Upper lobe of left lung (tissue), 6 donors: Measurements from ENCODE around the gene MYO3A. TPM values are rescaled to one million over a fixed set of nuclear protein-coding genes. Genes with fewer than 3 reads are reported as not detected.

Experiments
- ATAC-seq, 2 donors: fragments of 200-7000 bp; cut with Tn5 transposase; one replicate each; pipeline ENCODE4 v1.9.1; 2022; ENCODE audit warnings: mild to moderate bottlenecking in 2 of 2, moderate library complexity in 2 of 2; ENCODE audit not compliant: low FRiP score in 2 of 2
- DNase-seq, 2 donors: peaks; one replicate each; pipeline ENCODE4 v3.0.0-alpha.2; 2019 to 2020
- H3K27ac ChIP-seq, 4 donors: fragments of 200-600 bp; sonication (generic); one replicate each; pipeline ENCODE4 v1.5.1; 2016 to 2019
- H3K27me3 ChIP-seq, 4 donors: fragments of 200-600 bp; sonication (generic); one replicate each; pipeline ENCODE4 v1.5.1; 2017 to 2019
- H3K36me3 ChIP-seq, 4 donors: fragments of 200-600 bp; sonication (generic); one replicate each; pipeline ENCODE4 v1.5.1; 2016 to 2019
- H3K4me1 ChIP-seq, 4 donors: fragments of 200-600 bp; sonication (generic); one replicate each; pipeline ENCODE4 v1.5.1; 2018 to 2019
- H3K4me3 ChIP-seq, 4 donors: fragments of 200-600 bp; sonication (generic); one replicate each; pipeline ENCODE4 v1.5.1; 2017 to 2019; ENCODE audit warnings: mild to moderate bottlenecking in 2 of 4, moderate library complexity in 1 of 4
- H3K9me3 ChIP-seq, 4 donors: fragments of 200-600 bp; sonication (generic); one replicate each; pipeline ENCODE4 v1.5.1; 2018 to 2019
- EP300 ChIP-seq, 4 donors: sonication (generic); formaldehyde crosslinking; IDR thresholded peaks; one replicate each; pipeline ENCODE4 v1.5.1; 2017; ENCODE audit warnings: antibody characterized with exemption in 4 of 4, control low read depth in 2 of 4
- POLR2A ChIP-seq, 4 donors: fragments of 450-650 bp; IDR thresholded peaks; one replicate each; pipeline ENCODE4 v1.5.1; 2016 to 2017; ENCODE audit warnings: antibody characterized with exemption in 4 of 4, mild to moderate bottlenecking in 2 of 4
- POLR2AphosphoS5 ChIP-seq, 2 donors: sonication (generic); formaldehyde crosslinking; IDR thresholded peaks; one replicate each; pipeline ENCODE4 v1.5.1; 2017; ENCODE audit warnings: antibody characterized with exemption in 2 of 2
- WGBS, 2 donors: methylation state at CpG; one replicate each; pipeline ENCODE4 v1.1.5; 2017 to 2018; 5-methylcytosine and 5-hydroxymethylcytosine counted together
- total RNA-seq, 6 donors: library from RNA; depleted of rRNA in 4 of 6; stranded (reverse); fragments of >200 nt in 4 of 6; gene quantifications; one replicate each; pipeline versions ENCODE4 v1.1.0 to v1.2.1, GENCODE V29; 2016 to 2021
- TF ChIP-seq, protein P1 (sequence below), 6 experiments: fragments of 450-650 bp in 4 of 6; fragments of 200-600 bp in 2 of 6; sonication (generic) in 2 of 6; IDR thresholded peaks; one replicate each; pipeline ENCODE4 v1.5.1; 2016 to 2019; ENCODE audit warnings: antibody characterized with exemption in 6 of 6
- donor health status: DM: no; HTN: no; CAD: no; lungs with moderate emphysema.
- donor health status: DM: no; HTN: yes; CAD: no; lungs with severe emphysema.

Gene MYO3A, protein sequence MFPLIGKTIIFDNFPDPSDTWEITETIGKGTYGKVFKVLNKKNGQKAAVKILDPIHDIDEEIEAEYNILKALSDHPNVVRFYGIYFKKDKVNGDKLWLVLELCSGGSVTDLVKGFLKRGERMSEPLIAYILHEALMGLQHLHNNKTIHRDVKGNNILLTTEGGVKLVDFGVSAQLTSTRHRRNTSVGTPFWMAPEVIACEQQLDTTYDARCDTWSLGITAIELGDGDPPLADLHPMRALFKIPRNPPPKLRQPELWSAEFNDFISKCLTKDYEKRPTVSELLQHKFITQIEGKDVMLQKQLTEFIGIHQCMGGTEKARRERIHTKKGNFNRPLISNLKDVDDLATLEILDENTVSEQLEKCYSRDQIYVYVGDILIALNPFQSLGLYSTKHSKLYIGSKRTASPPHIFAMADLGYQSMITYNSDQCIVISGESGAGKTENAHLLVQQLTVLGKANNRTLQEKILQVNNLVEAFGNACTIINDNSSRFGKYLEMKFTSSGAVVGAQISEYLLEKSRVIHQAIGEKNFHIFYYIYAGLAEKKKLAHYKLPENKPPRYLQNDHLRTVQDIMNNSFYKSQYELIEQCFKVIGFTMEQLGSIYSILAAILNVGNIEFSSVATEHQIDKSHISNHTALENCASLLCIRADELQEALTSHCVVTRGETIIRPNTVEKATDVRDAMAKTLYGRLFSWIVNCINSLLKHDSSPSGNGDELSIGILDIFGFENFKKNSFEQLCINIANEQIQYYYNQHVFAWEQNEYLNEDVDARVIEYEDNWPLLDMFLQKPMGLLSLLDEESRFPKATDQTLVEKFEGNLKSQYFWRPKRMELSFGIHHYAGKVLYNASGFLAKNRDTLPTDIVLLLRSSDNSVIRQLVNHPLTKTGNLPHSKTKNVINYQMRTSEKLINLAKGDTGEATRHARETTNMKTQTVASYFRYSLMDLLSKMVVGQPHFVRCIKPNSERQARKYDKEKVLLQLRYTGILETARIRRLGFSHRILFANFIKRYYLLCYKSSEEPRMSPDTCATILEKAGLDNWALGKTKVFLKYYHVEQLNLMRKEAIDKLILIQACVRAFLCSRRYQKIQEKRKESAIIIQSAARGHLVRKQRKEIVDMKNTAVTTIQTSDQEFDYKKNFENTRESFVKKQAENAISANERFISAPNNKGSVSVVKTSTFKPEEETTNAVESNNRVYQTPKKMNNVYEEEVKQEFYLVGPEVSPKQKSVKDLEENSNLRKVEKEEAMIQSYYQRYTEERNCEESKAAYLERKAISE (N-terminal part only)
- under 1 TPM in 3 of 6 donors, not detected in 3; 0.15 to 0.49 (median 0.47) TPM for total RNA-seq

DNA sequence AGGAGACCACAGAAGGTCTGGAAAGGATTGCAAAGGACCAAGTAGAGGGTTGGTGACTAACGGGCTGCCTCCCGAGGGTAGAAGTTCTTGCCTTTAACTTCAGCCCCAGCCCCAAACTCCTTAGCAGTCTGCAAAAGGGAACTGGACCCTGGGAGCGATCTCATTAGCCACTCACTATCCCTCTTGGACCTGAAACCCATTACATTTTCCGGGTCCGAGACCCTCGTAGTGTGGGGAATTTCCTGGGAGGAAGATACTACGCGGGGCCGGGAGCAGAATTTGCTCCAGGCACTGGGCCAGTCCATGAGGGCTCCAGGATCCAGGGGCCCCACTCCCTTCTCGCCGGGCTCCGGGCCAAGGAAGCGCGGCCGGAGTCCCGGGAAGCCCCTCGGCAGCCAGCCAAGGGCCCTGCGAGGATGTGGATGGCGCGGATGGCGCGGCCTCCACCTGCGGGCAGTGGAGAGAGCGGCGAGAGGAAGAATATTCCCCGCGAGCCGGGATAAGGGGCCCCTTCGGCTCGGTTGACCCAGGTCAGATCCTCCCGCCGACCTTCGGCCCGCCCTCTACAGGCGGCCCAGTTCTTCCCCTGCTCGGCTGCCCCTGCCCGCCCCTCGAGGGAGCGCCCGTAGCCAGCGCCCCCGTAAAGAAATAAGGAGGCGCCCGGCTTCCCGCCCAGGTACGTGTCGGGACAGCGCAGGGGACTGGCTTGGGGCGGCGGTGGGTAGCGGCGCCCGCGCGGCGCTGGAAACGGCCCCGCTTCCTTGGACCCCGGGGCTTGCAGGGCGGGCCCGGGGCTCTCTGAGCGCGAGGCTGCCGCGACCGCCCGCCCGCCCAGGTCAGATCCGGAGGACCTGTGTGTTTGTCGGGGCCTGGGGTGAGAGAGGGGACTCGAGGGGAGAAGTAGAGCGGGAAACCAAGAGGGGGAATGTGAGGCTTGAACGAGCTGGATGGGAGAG lies at the start of gene MYO3A:
Gene MYO3A, plus strand, starts transcription at position 577 of the 956 bp plus-strand sequence. CDS start 17,882 bp downstream, outside the sequence.
- 10 to 12% methylated on average over 21 to 59 of the region's 73 CpGs for WGBS, 2 donors
- DNase-seq (peak in 1 of 2 donors; percentile 79), ATAC-seq (peak; percentile 11 to 52)
- peaks cover 0 to 10% (median 3%) of the 10 kb centered on the region in 4 donors for H3K27me3 ChIP-seq
- H3K9me3 ChIP-seq = peaks cover 0 to 2% (median 0%) of the 10 kb centered on the region in 4 donors
- TF ChIP-seq POLR2A (IDR thresholded peaks at IDR 0.05) = no peak
- TF ChIP-seq POLR2AphosphoS5 (IDR thresholded peaks at IDR 0.05) = no peak
- no peak for TF ChIP-seq EP300 (IDR thresholded peaks at IDR 0.05)
- TF ChIP-seq, protein P1, sequence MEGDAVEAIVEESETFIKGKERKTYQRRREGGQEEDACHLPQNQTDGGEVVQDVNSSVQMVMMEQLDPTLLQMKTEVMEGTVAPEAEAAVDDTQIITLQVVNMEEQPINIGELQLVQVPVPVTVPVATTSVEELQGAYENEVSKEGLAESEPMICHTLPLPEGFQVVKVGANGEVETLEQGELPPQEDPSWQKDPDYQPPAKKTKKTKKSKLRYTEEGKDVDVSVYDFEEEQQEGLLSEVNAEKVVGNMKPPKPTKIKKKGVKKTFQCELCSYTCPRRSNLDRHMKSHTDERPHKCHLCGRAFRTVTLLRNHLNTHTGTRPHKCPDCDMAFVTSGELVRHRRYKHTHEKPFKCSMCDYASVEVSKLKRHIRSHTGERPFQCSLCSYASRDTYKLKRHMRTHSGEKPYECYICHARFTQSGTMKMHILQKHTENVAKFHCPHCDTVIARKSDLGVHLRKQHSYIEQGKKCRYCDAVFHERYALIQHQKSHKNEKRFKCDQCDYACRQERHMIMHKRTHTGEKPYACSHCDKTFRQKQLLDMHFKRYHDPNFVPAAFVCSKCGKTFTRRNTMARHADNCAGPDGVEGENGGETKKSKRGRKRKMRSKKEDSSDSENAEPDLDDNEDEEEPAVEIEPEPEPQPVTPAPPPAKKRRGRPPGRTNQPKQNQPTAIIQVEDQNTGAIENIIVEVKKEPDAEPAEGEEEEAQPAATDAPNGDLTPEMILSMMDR (IDR thresholded peaks at IDR 0.05) = no peak
- H3K4me3 ChIP-seq = peak within 1 kb of the TSS in 3 of 4 donors; percentile 30 to 50 (median 43)
- no peaks in the 10 kb centered on the region for H3K36me3 ChIP-seq
- no peak within 1 kb of the TSS for H3K27ac ChIP-seq
- peaks cover 0 to 17% (median 4%) of the 10 kb centered on the region in 4 donors for H3K4me1 ChIP-seq

DNA sequence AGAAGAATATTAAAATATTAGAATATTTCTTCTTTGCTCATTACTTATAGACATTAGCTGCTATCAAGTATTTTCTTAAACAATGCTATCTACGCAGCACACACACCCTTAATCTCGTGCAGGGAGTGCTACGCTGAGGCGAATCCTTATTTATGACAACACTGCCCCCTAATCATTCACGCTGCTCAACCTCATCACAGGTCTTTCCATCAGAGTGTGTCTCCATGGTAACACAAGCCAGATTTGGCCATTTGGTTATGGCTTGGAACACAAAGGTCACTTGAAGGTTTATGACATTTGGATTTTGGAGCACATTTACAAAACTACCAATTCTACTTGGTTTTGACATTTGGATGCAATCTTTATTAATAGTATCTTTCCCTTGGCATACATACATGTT lies 45.4 kb upstream of the MYO3A start:
- H3K27me3 ChIP-seq = no peaks in the 10 kb centered on the region
- DNase-seq (no peak), ATAC-seq (no peak)
- 79 to 82% methylated on average over 5 of the region's 5 CpGs for WGBS, 2 donors
- H3K4me1 ChIP-seq = no peaks in the 10 kb centered on the region
- peaks cover 0 to 7% (median 0%) of the 10 kb centered on the region in 4 donors for H3K9me3 ChIP-seq
- H3K36me3 ChIP-seq = no peaks in the 10 kb centered on the region
- no peak overlapping the region for H3K27ac ChIP-seq
- no peak for TF ChIP-seq POLR2AphosphoS5 (IDR thresholded peaks at IDR 0.05)
- TF ChIP-seq POLR2A (IDR thresholded peaks at IDR 0.05) = no peak
- TF ChIP-seq, protein P1 (IDR thresholded peaks at IDR 0.05) = no peak
- no peak for TF ChIP-seq EP300 (IDR thresholded peaks at IDR 0.05)
- no peak overlapping the region for H3K4me3 ChIP-seq

DNA sequence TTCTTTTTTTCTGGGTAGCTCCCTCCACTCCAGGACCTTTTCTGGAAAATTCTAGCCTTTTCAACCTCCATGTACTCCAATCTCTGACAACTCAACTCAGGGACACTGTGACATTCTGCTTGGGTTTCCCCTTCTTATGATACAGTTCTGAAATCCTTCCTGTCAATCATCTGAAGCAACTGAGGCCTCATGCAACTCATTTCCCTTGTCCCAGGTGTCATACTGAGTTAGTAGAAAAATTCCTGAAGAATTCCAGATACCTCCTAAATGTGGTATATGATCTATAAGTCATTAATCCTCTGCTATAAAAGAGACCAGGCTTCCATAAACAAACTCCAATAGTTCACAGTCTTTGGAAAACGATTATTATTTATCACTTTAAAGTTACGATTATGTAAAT lies 43.0 kb upstream of the MYO3A start:
- 89 to 93% methylated on average over 2 of the region's 2 CpGs for WGBS, 2 donors
- no peak for DNase-seq
- Histone ChIP-seq H3K4me3 (no peak overlapping the region), H3K27me3 (no peaks in the 10 kb centered on the region), H3K36me3 (no peaks in the 10 kb centered on the region), H3K4me1 (no peaks in the 10 kb centered on the region), H3K27ac (no peak overlapping the region), H3K9me3 (peaks cover 0 to 7% (median 0%) of the 10 kb centered on the region in 4 donors)
- TF ChIP-seq, protein P1 (IDR thresholded peaks at IDR 0.05) = no peak
- TF ChIP-seq EP300 (IDR thresholded peaks at IDR 0.05) (no peak), POLR2A (IDR thresholded peaks at IDR 0.05) (no peak), POLR2AphosphoS5 (IDR thresholded peaks at IDR 0.05) (no peak)
- ATAC-seq = no peak

DNA sequence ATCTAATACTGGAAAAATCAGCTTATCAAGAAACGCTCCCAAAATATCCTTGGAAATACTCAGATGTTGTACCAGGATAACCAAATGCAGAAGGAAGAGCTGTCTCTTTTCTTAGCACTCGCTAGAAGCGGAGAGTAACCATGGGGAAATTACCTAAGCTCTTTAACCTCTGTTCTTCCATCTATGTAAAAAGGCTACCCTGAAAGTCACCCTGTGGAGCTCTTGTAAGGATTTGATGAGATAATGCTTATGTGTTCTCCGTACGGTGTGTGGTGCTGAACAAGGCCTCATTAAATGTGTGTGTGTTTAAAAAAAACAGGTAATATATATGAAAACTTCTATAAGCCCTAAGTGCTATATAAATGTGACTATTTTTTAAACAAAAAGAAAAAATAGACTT lies 38.2 kb upstream of the MYO3A start:
- no peak overlapping the region for H3K27ac ChIP-seq
- H3K4me3 ChIP-seq = no peak overlapping the region
- 85 to 86% methylated on average over 5 of the region's 5 CpGs for WGBS, 2 donors
- no peaks in the 10 kb centered on the region for H3K36me3 ChIP-seq
- ATAC-seq (no peak), DNase-seq (no peak)
- peaks cover 0 to 3% (median 0%) of the 10 kb centered on the region in 4 donors for H3K9me3 ChIP-seq
- H3K4me1 ChIP-seq = no peaks in the 10 kb centered on the region
- H3K27me3 ChIP-seq = no peaks in the 10 kb centered on the region
- TF ChIP-seq POLR2AphosphoS5 (IDR thresholded peaks at IDR 0.05) (no peak), EP300 (IDR thresholded peaks at IDR 0.05) (no peak), POLR2A (IDR thresholded peaks at IDR 0.05) (no peak)
- TF ChIP-seq, protein P1 (IDR thresholded peaks at IDR 0.05) = no peak
